HS-27A (cell line): ENCODE data around the gene ATP9A.
"Not testable (repeated sequence)": the region's sequence is repeated elsewhere in the genome, so short reads cannot be mapped to it uniquely, and the experiment has no call there.

Experiments
- DNase-seq: peaks from one replicate; pipeline ENCODE4 v3.0.0-alpha.2; 2012; ENCODE audit warnings: low read depth, missing footprints

Gene ATP9A

DNA sequence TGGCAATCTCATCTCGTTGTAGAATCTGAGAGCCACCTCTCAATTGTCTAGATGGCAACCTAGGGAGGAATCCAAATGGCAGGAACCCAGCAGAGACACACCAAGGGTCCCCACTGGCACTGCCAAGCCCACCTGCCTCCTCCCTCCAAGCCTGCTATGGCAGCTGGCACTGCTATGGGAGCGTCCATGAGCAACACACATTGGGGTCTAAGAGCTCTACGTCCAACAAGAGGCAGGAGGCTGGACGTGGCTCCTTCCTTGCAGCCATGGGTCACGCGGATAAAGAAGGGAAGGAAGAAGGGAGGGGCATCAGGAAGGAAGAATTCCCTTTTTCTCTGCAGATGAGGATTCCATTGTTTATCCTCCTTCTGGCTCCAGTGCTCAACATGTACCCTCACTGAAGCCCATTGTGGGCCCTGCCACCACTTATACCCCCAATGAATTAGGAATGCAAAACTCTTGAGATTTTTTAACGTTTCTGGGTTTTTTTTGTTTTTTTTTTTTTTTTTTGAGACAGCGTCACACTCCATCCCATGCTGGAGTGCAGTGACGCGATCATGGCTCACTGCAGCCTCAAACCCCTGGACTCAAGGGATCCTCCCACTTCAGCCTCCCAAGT is 17.3 kb downstream of the ATP9A start:
- no peak for DNase-seq

- peak; percentile 91 for DNase-seq
Measured at GRCh38 chr20:51750037-51750769, 18.0 kb downstream of the ATP9A start.

- peak; percentile 36 for DNase-seq
Measured at GRCh38 chr20:51749674-51750036, 18.5 kb downstream of the ATP9A start.

DNA sequence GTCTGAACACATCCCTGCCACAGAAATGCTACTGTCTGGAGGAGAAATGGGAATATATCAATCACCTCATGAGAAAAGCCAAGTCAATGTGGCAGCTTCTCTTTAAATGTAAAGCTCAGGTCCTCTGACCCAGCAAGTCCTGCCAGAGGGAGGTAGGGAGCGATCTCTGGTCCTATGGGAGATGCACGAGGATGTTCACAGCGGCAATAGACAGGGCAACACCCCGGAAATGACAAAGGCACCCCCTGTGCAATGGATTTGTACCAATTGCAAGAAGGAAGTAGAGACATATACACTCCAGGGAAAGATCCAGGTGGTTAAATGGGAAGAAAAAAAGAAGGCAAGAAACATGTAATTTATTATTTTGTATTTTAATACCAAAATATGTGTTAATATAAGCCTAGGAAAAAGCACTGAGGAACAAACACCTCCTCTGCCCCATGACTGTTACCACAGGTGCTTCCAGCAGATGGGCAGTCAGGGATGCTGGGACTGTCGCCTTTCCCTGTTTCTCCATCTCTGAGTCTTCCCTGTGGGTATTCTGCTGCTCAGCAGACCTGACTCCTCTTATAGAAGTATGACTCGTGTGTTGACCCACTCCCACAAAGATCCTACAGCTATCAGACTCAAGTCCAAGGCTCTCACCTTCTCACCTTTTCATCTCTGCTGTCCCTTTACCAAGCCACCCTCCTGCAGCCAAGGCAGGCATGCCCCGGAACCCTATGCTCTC is 20.8 kb downstream of the ATP9A start:
- no peak for DNase-seq

- no peak for DNase-seq
Measured at GRCh38 chr20:51745804-51746203, 22.4 kb downstream of the ATP9A start.

DNA sequence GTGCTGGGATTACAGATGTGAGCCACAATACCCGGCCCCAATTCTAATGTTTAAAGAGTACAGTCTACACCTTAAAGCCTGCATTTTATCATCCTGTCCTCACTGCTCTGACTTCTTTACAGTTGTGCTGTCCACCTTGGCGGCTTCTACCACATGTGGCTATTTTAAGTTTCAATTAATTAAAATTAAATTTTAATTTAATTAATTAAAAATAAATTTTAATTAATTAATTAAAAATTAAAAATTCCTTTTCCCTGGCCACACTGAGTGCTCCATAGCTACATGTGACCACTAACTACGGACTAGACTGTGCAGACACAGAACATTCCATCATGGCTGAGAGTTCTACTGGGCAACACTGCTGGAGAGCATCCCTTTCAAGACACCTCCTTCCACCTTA is 27.4 kb downstream of the ATP9A start:
- DNase-seq = no peak

- not testable (repeated sequence) for DNase-seq
Measured at GRCh38 chr20:51740308-51740707, 27.9 kb downstream of the ATP9A start.

- DNase-seq = no peak
Measured at GRCh38 chr20:51739722-51740249, 28.4 kb downstream of the ATP9A start.

DNA sequence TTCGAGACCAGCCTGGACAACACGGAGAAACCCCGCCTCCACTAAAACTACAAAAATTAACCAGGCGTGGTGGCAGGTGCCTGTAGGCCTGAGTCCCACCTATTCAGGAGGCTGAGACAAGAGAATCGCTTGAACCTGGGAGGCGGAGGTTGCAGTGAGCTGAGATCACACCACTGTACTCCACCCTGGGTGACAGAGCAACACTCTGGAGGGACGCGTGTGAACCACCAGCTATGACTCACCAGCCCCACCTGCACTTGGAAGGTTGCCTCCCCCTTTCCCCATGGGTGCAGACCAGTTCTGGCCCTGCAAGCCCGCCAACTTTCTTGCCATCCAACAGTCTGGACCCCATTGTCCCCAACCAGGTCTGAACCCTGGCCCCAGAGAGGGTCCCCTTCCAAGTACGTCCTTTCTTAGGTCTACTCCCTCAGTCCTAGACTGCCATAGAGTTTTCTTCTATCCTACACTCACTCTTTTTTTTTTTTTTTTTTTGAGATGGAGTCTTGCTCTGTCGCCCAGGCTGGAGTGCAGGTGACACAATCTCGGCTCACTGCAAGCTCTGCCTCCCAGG is 29.2 kb downstream of the ATP9A start:
- no peak for DNase-seq

DNA sequence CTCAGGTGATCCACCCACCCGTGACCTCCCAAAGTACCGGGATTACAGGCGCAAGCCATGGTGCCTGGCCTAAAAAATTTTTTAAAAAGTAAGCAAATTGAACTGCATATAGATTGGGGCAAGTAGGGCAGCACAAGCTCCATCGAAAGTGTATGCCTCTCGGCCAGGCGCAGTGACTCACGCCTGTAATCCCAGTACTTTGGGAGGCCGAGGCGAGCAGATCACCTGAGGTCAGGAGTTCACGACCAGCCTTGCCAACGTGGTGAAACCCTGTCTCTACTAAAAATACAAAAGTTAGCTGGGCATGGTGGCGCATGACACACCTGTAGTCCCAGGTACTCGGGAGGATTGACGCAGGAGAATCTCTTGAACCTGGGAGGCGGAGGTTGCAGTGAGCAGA is 29.9 kb downstream of the ATP9A start:
- not testable (repeated sequence) for DNase-seq

GRCh38 chr20:51736947-51737346 is 31.2 kb downstream of the ATP9A start:
- no peak for DNase-seq

- DNase-seq = no peak
Measured at GRCh38 chr20:51735728-51736600, 32.2 kb downstream of the ATP9A start.

DNA sequence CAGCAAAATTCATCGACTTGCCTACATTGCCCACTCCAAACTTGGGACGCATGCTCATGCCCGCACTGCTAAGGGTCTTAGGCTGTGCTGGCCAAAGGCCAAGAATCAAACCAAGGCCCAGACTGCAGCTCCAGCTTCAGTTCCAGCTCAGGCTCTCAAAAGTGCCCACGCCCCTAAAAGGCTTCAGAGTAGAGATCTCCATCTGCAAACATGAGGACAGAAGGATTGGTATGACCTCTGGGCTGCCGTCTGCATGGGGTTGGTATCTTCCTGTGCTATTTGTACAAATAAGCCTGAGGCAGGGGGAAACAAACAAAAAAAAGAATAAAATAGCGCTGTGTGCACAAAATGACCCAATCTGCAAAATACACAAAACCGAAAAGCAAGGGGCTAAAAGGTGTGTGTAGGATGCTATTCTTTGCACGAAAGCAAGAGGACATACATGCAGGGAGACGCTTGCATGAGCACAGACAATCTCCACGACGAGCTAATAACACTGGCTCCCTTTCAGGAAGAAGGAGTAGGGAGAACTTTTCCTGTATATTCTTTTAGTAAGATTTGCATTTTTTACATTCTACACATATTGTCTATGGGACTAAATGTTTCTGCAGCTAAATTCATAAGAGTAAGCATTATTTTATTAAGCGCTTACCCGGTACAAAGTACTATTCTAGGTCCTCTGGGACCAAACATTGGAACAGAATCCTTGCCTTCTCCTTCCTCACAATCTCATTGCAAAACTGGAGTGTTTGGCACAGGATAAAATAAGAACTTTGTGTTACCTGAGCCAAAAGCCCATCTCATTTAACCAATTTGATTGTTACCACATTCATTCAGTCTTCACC is 33.1 kb downstream of the ATP9A start:
- no peak for DNase-seq

- DNase-seq = no peak
Measured at GRCh38 chr20:51733070-51733469, 35.1 kb downstream of the ATP9A start.

GRCh38 chr20:51732096-51732791 is 35.9 kb downstream of the ATP9A start:
- no peak for DNase-seq

GRCh38 chr20:51731731-51732095 is 36.5 kb downstream of the ATP9A start:
- DNase-seq = no peak

GRCh38 chr20:51729771-51730170 is 38.4 kb downstream of the ATP9A start:
- no peak for DNase-seq

DNA sequence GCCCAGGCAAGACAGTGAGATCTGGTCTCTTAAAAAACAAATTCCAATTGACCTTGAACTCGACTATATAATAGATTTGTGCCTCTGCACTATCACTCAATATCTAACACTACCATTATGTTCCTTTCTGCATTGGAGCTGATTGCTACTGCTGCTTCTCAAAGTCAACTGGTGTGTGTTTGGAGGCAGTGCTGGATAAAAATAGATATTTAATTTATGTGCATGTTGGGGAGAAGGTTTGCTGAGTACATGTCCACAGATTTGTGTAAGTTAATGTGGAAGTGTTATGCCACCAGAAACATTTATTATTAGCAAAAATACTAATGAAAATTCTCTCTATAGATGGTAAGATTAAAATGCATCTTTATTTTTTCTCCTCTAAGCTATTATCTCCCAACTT is 39.5 kb downstream of the ATP9A start:
- no peak for DNase-seq

GRCh38 chr20:51727872-51728271 is 40.3 kb downstream of the ATP9A start:
- DNase-seq = no peak

DNA sequence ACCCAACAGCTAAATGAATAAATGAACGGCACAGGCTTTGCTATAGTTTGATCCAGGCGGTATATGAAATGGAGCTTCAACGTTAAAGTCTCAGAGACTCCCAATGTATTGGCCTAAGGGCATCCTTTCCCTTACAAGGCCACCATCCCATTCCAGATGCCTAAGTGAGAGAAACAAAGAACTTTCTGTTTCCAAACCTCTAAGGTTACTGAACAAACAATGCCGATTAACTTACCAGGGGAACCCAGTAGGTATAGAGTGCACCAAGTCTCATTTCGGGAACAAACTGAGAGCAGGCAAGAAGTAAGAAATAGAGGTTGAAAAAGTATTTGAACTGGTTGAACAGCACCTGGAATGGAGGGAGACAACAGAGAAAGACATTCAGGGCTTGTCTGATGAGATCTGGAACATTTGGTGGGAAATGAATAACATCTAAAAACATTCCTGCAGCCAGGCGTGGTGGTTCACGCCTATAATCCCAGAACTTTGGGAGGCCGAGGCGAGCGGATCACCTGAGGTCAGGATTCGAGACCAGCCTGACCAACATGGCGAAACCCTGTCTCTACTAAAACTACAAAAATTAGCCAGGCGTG is 42.5 kb downstream of the ATP9A start:
- DNase-seq = no peak
